Hematopoietic multipotent progenitor cell treated with erythropoietin and hydrocortisone succinate and interleukin-3 and kit ligand, for 17 days (in vitro differentiated cells): Measurements from ENCODE around the gene CNOT11.
"Not testable (repeated sequence)": the region's sequence is repeated elsewhere in the genome, so short reads cannot be mapped to it uniquely, and the experiment has no call there.

ENCODE experiments used
- DNase-seq: peaks from one replicate; pipeline ENCODE4 v3.0.0-alpha.2; 2015; ENCODE audit warnings: low spot score

Gene CNOT11

GRCh38 chr2:101252408-101253012 is at the start of gene CNOT11:
Gene CNOT11, plus strand, starts transcription at chr2:101252886. Its CDS starts 79 bp downstream, at chr2:101252965.
- peak; percentile 98 for DNase-seq

GRCh38 chr2:101204400-101205115 is 48.1 kb upstream of the CNOT11 start:
- DNase-seq = no peak

GRCh38 chr2:101205521-101206479 is 46.9 kb upstream of the CNOT11 start:
- no peak for DNase-seq

GRCh38 chr2:101208830-101209229 is 43.9 kb upstream of the CNOT11 start:
- DNase-seq = no peak

GRCh38 chr2:101219246-101219645 is 33.4 kb upstream of the CNOT11 start:
- no peak for DNase-seq

- not testable (repeated sequence) for DNase-seq
Observed at GRCh38 chr2:101220091-101220490, 32.6 kb upstream of the CNOT11 start.

- no peak for DNase-seq
Observed at GRCh38 chr2:101223814-101224231, 28.9 kb upstream of the CNOT11 start.

GRCh38 chr2:101230541-101231001 is 22.1 kb upstream of the CNOT11 start:
- no peak for DNase-seq

- no peak for DNase-seq
Observed at GRCh38 chr2:101231240-101231639, 21.4 kb upstream of the CNOT11 start.

GRCh38 chr2:101231937-101232730 is 20.6 kb upstream of the CNOT11 start:
- no peak for DNase-seq

GRCh38 chr2:101232770-101233169 is 19.9 kb upstream of the CNOT11 start:
- no peak for DNase-seq

GRCh38 chr2:101234169-101234938 is 18.3 kb upstream of the CNOT11 start:
- DNase-seq = no peak

GRCh38 chr2:101235956-101236355 is 16.7 kb upstream of the CNOT11 start:
- DNase-seq = not testable (repeated sequence)

- not testable (repeated sequence) for DNase-seq
Observed at GRCh38 chr2:101237944-101238343, 14.7 kb upstream of the CNOT11 start.

GRCh38 chr2:101238930-101239759 is 13.5 kb upstream of the CNOT11 start:
- no peak for DNase-seq

GRCh38 chr2:101239760-101240118 is 12.9 kb upstream of the CNOT11 start:
- DNase-seq = not testable (repeated sequence)

GRCh38 chr2:101240694-101241093 is 12.0 kb upstream of the CNOT11 start:
- DNase-seq = peak; percentile 26

- DNase-seq = no peak
Observed at GRCh38 chr2:101241158-101241557, 11.5 kb upstream of the CNOT11 start.

- DNase-seq = not testable (repeated sequence)
Observed at GRCh38 chr2:101244373-101244772, 8.3 kb upstream of the CNOT11 start.

- DNase-seq = not testable (repeated sequence)
Observed at GRCh38 chr2:101244899-101245298, 7.8 kb upstream of the CNOT11 start.
